GM19455 (cell line): ENCODE measurements around the gene PTGS1.
"Not testable (repeated sequence)": the region's sequence is repeated elsewhere in the genome, so short reads cannot be mapped to it uniquely, and the experiment has no call there.

Source experiments
- ATAC-seq: cut with Tn5 transposase; IDR thresholded peaks from one replicate; pipeline ENCODE4 v1.9.1; 2021; ENCODE audit not compliant: unreplicated experiment

Gene PTGS1

DNA sequence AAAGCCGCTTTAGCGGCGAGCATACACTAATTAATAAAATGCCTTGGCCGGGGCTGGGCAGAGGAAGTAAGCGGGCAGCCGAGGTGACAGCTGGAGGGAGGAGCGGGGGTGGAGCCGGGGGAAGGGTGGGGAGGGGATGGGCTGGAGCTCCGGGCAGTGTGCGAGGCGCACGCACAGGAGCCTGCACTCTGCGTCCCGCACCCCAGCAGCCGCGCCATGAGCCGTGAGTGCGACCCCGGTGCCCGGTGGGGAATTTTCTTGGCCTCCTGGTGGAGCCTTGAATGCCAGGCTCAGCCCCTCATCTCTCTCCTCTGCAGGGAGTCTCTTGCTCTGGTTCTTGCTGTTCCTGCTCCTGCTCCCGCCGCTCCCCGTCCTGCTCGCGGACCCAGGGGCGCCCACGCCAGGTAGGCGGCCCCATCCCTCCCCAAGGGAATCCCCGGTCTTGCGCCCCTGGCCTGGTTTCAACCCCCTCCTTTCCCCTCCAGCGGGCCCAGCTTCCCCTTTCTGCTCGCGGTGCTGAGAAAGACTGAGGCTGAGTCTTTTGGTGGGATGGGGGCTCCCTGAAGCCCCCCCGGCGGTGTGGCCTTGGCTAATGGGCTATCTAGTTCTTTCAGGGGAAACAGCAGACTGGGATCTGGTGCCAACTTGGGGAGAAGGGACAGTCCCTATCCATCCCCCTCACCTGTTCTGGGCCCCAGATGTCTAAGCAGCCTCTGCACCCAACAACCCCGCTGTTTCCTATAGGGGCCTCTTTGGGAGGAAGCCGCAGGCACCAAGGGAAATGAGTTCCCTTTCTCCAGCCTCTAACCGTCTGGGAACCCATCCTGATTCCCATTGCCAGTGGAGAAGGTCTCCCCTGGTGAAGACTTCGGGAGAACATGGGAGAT, at the start of gene PTGS1:
Gene PTGS1 (plus strand): TSS at position 156 of the 887 bp plus-strand sequence. CDS start 61 bp downstream, at position 217.
- ATAC-seq = peak; percentile 62

DNA sequence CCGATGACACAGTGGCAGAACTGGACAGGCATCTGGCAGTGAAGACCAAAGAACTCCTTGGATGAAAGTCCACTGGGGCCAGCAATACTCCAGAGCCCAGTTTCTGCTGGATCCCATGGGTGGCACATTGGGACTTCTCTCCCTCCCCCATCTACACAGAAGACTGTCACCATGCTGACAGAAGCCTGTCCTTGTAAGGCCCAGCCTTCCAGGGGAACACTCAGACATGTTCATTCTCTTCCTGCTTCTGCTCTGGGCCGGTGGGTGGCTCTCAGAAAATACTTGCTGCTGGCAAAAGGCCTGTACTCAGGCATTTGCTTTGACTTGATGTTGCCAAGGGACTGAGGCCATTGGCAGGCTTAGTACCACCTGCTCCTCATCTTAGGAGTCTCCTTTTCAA, 48.3 kb upstream of the PTGS1 start:
- ATAC-seq = no peak

DNA sequence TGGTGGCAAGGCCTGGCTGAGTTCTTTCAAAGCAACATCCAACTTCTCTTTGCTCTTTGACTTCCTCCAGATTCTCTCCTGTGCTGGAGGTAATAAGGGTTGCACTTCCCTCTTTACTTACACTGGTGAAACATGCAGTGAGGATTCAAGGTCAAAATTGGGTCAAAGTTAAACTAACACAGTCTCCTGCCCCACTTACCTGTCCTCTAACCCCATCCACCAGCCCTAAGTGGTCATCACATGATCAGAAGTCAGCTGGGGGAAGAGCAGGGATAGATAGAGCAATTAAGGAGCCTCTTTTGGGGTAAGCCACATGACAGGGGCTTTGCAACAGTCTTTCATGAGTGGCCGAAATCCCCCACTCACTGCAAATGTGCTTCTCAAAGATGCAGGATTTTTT, 46.2 kb upstream of the PTGS1 start:
- not testable (repeated sequence) for ATAC-seq

DNA sequence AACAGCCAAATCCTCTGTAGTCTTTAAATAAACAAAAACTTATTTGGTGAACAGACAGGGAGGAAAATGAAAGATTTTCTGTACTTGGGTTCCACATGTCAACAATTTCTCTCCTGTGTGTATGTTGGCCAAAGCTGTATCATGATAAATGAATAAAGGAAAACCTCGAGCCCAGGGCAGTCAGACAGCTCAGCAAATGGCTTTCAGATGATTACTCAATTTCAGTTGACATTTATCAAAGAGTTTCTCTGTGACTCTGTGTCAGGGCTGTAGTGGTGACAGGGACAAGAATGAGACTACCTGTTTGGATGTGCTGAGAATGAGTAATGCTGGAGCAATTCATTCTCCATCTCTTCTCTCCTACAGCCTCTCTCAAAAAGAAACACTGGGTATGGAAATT, 45.7 kb upstream of the PTGS1 start:
- ATAC-seq = no peak

DNA sequence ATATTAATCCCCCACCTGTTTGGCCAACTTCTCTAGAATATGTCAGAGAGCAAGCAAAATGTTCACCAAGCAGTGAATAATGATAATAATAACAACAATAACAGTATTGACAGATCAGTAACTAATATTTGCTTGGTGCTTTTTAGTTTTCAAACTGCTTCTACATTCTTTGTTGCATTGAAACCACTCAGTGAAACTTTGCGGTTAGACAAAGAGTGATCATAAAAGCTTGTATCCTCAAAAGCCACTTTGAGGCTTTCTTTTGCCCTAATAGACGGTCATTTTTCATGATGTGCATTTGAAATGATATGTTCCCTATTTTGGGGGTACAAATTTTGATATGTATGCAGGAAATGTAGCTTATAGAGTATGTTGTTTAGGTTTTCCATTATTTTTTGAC, 43.6 kb upstream of the PTGS1 start:
- no peak for ATAC-seq

DNA sequence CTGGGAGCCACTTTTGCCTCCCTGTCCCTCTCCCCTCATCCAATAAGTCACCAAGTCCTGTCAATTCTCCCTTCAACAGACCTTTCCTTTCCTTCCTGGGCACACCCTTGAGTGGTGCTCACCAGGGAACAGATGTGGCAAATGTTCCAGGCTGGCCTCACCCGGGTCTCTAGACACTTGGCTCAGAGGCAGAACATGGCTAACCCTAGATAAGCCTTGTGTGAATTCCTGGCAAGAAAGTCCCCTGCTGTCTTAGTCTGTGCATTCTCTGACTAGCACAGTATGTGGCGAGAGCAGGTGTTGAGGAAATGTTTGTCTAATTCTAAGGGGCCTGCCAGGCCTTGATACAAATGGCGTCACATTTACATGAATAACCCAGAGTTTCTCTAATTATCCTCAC, 41.2 kb upstream of the PTGS1 start:
- ATAC-seq = no peak

DNA sequence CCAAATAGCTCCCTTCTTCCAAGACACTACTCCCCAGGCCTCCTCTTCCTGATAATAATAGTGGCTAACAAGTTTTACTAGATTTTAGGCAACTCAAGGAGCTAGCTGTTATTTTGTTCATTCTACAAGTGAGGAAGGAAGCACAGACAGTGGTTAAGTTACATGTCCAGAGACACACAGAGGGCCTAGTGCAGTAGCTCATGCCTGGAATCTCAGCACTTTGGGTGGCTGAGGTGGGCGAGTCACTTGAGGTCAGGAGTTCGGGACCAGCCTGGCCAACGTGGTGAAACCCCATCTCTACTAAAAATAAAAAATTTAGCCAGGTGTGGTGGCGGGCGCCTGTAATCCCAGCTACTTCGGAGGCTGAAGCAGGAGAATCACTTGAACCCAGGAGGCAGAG, 40.4 kb upstream of the PTGS1 start:
- not testable (repeated sequence) for ATAC-seq

DNA sequence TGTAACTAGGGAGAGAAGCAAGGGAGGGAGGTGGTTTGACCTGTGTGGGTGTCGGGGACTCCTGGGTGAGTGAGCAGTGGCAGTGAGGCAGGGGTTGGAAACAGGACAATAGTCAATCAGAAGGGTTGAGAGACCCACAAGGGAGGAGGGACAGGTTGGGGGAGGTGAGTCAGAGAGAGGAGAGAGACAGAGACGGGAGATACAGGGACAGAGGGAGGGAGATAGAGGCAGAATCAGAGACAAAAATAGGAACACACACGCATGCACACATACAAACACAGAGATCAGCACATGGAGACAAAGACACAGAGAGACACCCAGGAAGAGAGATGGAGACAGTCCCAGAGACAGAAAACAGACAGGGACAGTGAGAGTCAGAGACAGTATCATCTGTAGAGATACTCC, 39.3 kb upstream of the PTGS1 start:
- no peak for ATAC-seq

DNA sequence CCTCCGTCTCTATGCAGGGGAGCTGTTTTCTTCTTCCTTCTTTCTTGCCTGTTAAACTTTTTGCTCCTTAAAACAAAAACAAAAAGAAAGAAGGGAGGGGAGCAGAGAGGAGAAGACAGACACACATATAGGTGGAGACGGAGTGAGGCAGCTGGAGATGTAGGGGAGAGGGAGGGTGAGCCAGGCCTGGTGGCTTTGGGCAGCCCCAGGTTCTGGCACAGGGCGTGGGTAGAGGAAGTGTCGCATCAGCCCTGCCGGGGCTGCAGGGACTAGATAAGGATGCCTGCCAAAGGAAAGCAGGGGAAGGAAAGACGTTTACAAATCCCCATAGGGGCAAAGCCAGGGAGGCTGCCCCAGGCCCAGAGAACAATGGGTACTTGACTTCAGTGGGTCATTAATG, 38.7 kb upstream of the PTGS1 start:
- no peak for ATAC-seq

DNA sequence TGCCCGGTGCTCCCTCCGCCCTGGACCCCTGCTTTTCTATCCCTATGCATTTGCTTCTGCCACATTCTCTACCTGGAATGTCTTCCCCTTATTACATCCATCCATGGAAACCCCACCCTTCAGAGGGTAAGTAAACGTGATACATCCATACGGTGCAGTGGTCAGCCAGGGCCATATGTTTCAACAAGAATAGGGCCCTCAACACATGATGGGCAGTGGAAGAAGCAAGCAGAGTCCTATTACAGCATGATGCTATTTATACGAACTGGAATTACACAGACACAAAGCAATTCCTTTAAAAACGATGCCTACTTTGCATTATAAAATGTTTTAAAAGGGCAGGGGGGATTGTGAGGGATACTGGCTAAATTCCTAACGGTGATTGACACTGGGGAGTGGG, 38.2 kb upstream of the PTGS1 start:
- no peak for ATAC-seq

DNA sequence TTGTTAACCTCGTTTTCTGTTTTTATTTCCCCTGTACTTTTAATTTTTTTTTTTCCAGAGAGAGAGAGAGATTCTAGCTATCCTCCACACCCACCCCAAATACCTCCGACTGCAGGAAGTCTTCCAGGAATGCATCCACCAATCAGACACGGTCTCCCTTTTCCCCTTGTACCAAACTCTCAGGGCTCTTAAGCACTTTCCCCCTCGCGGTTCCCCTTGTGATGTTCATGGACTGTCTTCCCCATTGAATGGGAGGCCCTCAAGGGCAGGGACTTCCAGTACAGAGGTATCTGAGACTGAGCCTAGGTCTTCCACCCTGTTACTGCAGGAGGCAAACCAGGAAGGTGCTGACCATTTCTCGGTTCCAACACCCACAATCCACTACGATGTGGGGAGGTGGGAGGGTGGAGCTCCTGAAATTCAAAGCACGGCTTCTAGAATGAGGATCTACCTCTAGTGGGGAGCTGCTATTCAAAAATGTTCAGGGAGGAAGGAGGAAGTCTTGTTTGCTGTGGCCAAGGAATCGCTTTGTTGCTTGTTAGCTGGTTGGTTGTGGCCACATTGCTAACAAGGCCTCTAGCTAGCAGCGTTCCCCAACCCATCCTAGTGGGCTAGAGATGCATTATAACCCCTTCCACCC, 37.5 kb upstream of the PTGS1 start:
- no peak for ATAC-seq

DNA sequence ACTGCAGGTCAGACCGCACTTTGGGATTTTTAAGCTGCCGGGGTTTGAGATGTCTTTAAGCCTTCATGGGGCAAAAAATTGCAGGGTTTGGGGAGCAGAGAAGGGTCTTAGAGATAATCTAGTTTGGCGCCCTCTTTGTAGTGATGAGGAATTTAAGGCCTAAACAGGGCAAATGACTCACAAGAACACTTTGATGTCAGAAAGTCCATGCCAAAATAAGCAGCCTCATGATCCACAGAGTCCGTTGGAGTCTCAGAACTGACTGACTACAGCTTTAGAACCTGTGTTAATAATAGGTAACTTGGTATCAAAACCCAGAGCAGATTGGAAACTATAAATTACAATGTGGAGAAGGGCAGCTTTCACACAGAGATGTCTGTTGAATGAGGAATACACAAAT, 35.9 kb upstream of the PTGS1 start:
- no peak for ATAC-seq

DNA sequence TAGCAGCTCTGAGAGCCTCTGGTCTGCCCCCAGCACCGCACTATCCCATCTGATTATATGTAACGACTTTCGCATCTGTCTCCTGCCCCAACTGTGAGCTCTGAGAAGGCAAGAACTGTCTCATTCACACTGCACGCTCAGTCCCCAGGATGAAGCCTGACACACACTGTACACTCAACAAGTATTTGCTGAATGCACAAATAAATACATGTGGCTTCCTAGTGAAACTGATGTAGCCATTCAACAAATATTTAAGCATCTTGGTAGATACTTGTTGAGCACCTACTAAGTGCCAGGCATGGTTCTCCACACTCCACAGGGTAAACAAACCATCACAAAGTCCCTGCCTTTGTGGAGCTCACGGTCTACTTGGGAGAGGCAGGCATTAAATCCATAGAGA, 34.6 kb upstream of the PTGS1 start:
- ATAC-seq = no peak

DNA sequence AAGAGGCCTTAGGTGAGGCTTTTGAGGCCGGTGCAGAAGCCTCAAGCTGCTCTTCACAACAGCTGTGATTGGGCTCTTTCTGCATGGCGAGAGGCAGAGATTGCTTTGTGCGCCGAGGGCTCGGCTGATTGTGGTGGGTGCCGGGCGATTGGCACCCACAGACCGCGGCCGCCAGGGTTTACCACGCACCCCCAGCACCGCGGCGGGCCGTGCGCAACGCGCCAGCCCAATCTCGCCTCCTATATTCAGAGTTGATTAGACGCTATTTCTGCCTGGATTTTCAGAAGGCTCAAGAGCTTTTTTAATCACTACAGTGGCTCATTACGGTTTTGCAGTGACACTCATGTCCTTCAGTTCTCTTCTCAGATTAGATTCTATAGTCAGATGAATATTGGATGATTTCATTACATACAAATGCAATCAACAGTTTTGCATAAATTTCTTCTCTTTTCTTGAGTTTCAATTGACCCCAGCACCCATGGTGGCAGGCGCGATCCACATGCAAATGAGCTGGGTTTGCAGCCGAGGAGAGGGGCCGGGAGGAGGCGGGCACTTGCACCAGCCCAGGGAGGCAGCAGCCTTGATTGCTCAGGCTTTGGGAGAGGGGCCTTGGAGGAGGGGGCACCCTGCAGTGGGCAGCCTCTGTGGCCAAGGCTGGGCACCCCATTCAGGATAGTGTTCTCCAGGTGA, 33.8 kb upstream of the PTGS1 start:
- peak; percentile 61 for ATAC-seq

DNA sequence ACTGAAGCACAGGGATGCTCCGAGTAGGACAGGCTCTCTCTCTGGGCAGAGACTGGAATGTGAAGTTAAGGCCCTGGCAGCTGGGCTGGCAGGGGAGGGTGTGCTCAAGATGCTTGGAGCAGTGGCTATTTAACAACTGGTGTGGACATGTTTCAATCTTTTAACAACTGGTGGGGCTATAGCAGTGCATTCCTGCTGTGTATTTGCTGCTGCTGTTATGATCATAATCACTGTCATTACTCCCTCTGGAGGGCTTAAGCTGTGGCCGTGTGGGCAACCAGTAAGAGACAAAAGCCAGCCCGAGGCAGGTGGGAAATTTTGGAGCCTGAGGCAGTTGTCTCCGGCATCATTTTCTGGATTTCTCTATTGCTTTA, 33.3 kb upstream of the PTGS1 start:
- ATAC-seq = no peak

DNA sequence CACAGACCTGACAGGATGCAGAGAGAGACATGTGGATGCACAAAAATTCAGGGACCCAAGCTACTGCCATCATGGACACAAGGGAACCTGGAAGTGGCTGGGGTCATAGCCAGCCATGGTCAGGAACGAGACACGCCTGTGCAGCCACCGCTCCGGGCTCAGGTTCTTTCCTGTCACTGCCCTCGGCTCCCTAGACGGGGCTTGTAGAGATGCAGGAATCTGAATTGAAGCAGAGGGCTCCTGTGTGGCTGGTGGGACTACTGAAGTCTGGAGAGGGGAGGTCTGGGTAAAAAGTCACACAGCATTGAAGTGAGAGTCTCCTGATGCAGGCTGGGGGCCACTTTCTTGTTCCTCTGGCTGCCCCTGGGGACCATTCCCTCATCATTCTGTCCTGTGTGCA, 32.3 kb upstream of the PTGS1 start:
- no peak for ATAC-seq

DNA sequence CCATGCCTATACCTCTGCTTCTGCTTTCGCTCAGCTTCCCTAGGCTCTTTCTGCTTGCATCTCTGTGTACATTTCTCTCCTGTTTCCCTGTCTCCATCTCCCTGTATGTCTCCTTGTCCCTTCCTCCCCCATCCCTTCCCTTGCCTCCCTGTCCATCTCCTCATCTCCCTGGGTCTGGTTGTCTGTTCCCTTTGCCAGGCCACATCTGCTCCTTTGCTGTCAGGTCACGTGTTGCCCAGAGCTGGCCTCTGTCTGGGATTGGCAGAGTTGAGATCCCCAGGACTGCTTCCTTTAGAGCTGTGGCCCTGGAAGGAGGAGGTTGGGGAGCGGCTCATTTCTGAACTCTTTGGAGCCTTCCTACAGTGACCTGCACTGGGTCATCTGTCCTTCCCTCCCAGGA, 31.8 kb upstream of the PTGS1 start:
- no peak for ATAC-seq

DNA sequence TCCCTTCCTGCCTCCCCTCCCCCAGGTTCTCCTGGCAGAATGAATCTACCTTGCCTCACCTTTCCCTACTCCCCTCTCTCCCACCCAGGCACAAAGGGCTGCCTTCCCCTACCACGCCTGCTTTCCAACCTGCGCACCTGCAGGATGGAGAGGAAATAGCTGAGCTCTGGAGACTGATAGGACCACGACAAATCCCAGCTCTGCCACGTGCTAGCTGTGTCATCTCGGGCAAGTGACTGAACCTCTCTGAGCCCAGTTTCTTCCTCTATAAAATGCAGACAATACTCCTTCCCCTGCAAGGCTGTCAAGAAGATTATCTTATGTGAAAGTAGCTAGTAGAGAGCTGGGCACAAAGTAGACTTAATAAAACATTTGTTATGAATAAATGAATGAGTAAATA, 31.2 kb upstream of the PTGS1 start:
- no peak for ATAC-seq

DNA sequence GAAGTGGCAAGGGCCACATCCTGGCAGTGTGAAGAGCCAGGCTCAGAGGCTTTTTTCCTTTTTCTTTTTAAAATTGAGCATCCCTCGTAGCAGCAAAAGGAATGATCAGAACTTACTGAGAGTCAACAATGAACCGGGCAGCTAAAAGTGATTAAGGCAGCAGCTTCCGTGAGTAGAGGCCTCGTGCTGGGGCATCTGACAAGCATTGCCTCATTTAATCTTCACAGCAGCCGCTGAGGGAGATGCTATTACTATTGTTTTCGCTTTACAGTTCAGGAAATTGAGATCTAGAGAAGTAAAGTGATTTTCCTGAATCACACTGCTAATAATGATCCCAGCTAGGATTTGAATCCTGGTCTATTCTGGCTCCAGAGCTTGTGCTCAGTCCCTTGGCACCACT, 30.7 kb upstream of the PTGS1 start:
- no peak for ATAC-seq

DNA sequence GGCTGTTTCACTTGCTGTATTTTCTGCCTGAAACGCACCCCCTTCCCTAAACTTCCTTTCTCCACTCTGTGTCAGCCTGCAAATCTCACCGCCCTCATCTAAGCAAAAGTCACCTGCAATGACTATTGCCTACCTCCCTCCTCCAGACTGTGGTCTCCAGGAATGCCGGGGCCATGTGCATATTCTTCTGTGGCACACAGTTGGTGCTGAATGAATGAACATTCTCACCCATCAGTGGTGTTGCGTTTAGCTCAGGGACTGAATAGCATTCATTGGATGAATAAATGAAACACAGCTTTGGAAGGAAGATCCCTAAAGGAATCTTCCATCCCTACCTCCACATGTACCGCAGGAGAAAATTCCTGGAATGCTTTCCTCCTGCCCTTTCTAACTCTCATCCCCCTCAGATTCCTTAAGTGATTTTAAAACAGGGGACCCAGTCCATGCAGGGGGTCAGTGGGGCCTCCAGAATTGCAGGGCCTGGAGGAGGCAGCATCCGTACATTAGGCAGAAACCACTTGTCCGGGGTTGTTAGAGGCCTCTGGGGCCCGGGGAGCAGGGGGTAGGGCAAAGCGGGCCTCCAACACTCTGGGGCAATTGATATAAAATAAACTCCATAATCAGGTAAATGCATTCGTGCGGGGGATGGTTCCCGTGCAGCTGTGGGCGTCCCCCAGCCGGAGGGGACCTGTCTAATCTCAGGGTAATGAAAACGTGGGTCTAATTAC, 28.3 kb upstream of the PTGS1 start:
- ATAC-seq = no peak
